VCaP (cell line): ENCODE results near the gene TMEM235.

Source experiments
- H3K27ac ChIP-seq: fragments of 450-650 bp; 2 replicates; pipeline ENCODE4 v1.5.1; 2017
- TF ChIP-seq, protein P1 (sequence below): fragments of 450-650 bp; conservative IDR thresholded peaks from 2 replicates; pipeline ENCODE4 v1.5.1; 2017; ENCODE audit warnings: mild to moderate bottlenecking, moderate library complexity

TMEM235 gene

GRCh38 chr17:78263736-78264340 is 32.4 kb downstream of the TMEM235 start:
- TF ChIP-seq, protein P1, sequence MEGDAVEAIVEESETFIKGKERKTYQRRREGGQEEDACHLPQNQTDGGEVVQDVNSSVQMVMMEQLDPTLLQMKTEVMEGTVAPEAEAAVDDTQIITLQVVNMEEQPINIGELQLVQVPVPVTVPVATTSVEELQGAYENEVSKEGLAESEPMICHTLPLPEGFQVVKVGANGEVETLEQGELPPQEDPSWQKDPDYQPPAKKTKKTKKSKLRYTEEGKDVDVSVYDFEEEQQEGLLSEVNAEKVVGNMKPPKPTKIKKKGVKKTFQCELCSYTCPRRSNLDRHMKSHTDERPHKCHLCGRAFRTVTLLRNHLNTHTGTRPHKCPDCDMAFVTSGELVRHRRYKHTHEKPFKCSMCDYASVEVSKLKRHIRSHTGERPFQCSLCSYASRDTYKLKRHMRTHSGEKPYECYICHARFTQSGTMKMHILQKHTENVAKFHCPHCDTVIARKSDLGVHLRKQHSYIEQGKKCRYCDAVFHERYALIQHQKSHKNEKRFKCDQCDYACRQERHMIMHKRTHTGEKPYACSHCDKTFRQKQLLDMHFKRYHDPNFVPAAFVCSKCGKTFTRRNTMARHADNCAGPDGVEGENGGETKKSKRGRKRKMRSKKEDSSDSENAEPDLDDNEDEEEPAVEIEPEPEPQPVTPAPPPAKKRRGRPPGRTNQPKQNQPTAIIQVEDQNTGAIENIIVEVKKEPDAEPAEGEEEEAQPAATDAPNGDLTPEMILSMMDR = no peak
- H3K27ac ChIP-seq = no peak overlapping the region

GRCh38 chr17:78264590-78264989 is 33.2 kb downstream of the TMEM235 start:
- TF ChIP-seq, protein P1 = no peak
- H3K27ac ChIP-seq = no peak overlapping the region

- TF ChIP-seq, protein P1 = no peak
- no peak overlapping the region for H3K27ac ChIP-seq
Measured at GRCh38 chr17:78265121-78265520, 33.7 kb downstream of the TMEM235 start.

DNA sequence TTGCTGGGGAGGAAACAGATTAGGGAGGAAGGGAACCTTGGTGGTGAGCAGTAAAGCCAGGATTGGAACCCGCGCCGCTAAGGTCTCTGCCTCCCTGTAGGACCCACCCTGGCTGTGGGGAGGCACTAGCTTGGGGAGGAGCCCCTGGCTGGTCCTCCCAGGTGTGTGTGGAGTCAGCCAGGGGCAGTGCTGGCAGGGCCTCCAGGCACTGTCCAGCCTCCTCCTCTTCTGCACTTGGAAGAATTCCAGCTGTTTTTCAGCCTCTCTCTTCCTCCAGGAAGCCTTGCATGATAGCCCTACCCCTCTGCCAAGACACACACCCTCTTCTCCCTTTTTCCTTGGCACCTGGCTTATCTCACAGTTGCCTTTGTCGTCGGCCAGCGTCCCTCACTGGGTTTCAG is 34.8 kb downstream of the TMEM235 start:
- TF ChIP-seq, protein P1 = no peak
- H3K27ac ChIP-seq = no peak overlapping the region

GRCh38 chr17:78266771-78267170 is 35.3 kb downstream of the TMEM235 start:
- TF ChIP-seq, protein P1 = no peak
- H3K27ac ChIP-seq = no peak overlapping the region

GRCh38 chr17:78267253-78268073 is 36.0 kb downstream of the TMEM235 start:
- TF ChIP-seq, protein P1 = no peak
- no peak overlapping the region for H3K27ac ChIP-seq

- H3K27ac ChIP-seq = no peak overlapping the region
Measured at GRCh38 chr17:78268191-78268874, 36.9 kb downstream of the TMEM235 start.

More at GRCh38 chr17:78268191-78268874, 36.9 kb downstream of the TMEM235 start:
- TF ChIP-seq, protein P1 = no peak
